Measurements from ENCODE around the gene LITAFD.

The LITAFD gene

DNA sequence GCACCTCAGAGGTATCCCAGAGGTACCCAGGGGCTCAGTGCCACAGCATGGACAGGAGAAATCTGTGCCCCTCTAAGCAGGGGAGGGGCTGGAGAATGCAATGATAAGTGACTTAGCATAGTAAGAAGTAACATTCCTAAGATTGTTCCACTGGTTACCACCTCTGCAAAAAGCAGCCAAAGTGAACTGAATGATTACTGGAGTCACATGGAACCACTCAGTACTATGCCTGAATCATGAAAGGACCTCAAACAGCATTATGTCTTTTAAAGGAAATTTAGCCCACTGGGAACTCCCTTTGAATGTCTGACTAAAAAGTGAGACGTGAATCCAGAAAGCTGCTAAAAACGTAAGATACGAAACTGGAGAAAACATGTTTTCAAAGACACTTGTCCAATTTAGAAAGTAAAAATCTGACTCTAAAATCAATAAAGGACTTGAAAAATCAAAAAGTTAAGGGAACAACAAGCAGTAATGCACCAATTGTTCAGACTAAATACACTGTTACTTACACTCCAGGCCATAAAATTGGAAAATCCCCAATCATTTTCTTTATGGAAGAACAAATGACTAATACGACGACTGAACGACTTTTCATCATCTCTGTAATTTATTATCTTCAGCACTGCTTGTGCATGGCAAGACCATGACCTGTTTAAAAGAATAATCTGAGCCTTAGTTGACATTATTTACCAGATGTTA, 38.6 kb downstream of the LITAFD start:
- DNase-seq = no peak

DNA sequence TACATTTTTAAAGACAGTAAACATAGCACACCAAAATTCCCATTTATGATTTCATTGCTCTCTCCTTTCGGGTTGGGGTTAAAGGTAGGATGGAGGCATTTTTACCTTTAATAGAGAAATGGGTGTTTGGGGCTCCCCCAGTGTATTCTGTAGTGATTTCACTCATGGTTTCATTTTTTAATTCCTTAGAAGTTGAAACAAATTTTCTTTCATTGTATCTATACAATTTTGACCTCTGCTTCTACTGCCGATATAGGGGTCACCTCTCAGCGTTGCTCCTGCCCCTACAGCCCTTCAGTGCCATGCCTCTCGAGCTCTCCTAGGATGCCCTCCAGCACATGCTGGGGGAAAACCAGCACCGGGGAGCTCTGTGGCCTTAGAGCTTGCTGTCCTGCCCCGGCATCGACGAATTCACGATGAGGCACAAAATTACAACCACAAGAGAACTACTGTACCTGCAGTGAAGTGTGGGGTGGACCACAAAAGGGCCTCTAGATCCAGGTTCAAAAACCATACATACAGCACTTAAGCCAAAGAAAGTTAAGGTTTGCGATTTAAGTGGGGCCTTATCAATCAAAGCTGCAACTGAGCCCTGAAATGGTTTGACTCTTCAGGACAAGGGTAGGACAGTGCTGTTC, 39.3 kb downstream of the LITAFD start:
- no peak for DNase-seq

DNA sequence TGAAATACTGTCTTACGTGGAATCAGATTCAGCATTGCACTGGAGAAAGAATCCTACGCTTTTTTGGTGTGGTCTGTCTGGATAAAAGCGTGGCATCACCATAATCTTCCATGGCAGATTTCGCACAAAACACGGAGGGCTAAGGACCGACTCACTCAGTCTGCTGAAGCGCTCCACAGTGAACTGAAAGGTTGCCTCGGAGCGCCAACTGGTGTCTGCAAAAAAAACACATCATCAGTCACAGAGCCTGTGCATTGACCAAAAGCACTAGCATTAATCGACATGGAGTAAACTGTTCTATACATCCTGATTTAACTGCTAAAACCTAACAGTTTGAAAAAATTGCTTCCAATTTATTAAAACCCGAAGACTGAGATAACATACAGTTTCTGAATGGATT, 41.0 kb downstream of the LITAFD start:
- DNase-seq = no peak

DNA sequence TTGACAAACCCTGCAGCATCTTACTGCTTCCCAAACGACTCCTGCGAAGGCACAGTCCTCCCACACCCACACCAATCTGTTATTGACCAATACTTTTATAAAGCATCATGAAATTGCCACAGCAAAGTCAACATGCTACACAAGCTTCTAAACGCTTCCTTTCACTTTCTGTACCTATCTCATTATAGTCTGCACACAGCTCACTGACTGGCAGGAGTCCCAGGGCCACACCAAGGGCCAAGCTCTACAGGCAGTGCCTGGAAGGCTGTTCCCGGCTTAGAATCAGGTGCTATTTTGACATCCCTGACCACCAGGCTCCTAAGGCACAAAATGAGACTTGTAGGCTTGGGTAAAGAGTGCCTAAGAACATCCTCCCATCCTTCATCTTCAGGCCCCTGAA, 42.1 kb downstream of the LITAFD start:
- no peak for DNase-seq

DNA sequence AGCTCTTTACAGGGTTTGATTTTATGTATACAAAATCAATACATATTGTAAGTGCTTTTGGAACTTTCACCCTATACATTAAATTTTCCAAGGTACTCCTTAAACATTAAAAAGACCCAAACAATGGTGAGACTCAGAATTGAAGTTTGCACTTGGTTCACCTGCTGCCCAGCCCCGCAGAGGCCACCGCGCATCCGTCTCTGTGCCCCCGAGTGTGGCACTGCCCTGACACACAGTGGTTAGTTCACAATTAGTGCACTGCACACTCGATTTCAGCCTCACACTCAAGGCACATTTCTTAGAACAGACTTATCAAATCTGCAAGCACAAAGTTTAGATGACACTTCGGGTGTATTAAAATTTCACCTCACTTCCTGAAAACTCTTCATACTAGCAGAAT, 43.3 kb downstream of the LITAFD start:
- DNase-seq = no peak

DNA sequence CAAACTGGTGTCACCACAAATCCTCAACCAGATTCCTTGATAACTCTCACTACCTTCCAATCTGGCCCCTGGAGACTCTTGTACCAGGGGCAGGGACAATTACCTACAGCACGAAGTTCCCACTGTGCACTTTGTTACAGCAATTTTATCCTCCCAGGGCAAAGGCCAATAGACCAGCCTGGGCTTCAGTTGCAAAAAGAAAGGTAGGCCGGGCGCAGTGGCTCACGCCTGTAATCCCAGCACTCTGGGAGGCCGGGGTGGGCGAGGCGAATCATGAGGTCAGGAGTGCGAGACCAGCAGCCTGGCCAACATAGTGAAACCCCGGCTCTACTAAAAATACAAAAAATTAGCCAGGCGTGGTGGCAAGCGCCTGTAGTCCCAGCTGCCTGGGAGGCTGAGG, 44.7 kb downstream of the LITAFD start:
- no peak for DNase-seq

DNA sequence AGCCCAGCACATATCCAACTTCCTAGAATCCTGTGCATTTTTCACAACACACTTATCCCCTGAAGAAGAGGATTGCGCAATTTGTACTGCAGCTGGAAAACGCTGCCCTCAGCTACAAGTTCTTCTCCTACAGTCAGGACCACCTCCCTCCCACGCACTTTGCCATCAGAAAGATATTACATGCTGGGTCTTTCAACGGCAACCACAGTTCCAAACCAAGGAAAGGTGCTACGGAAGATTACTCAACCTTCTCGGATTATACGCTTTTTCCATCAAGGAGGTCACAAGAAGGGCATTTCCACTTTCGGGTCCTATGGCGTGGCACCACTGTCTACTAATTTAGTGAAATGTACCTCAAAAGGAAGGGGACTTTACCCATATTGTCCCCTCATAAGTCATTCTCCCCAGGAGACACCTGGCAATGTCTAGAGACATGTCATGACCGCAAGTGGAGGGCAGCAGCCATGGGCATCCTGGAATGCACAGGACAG, 46.4 kb downstream of the LITAFD start:
- DNase-seq = no peak

DNA sequence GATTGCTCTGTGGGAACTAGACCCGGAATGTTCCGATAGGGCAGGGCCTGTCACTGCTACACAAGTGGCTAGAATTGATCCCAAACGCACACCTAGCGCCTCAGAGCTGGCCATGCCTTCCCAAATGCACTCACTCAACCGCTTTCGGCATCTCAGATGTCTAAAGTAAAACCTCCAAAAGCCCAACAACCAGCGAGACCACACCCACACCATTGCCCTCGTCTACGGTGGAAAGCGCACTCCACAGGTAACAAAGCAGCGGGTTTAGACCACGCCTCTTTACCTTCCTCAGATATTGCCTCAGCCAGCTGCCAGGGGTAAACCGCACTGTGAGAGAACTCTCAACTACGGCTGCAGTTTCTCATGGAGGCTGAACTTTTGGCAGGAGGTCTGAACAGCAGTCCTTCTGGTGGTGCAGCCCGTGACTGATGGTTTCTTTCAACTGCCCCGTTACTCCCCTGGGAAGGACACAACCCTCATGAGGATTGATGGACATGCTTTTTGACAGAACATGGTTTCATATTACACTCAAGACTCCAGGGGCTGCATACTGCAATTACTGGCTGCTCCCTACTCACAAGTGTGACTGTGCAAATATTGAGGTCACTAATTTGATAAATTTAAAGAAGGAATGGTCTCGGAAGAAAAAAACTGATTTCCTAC, 47.1 kb downstream of the LITAFD start:
- peak; percentile 76 for DNase-seq

DNA sequence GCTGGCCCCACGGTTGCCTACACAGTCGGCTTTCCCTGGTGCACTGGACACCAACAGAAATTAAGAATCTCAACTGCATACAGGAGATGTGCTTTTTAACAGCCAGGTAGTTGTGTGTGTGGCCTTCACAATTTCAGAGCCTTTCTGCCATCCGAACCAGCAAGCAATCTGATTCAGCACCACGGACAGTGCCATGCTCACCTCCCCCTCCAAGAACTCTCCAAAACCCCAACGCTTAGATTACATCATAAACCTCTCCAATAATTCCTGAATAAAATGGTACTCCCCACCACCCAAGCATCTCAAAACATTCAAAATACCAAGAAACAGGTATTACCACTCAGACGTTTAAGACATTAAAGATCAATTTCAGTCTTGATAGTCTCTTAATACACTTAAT, 49.7 kb downstream of the LITAFD start:
- DNase-seq = no peak

DNA sequence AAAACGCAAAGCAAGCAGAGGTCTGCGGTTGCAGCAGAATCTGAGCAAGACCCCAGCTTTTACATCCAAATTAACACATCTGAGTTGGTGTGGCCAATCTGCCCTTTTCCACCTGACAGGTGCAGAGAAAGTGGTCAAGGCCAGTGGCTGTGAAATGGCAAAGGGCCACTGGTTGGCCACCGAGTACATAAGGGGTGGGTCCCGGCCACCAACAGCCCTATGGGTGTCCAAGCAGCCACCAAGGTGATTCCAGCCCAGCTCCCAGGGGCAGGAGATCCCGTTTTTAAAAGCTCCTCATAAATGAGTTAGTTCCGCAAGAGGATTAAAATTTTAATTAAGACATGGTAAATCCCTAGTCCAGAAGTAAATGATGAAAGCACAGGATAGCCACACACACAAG, 52.5 kb downstream of the LITAFD start:
- no peak for DNase-seq
